ENCODE results near the gene C16orf74. TPM values are rescaled to one million over a fixed set of nuclear protein-coding genes. Genes with fewer than 3 reads are reported as not detected.
A peak's percentile ranks its signal among the peaks of the same experiment; 100 is the strongest.

C16orf74 gene
- total and polyA plus RNA-seq, 2 donors: 6.6 to 10.7 TPM

GRCh38 chr16:85698459-85698891 lies 52.4 kb downstream of the C16orf74 start:
- WGBS: 83% methylated on average over 7 of the region's 7 CpGs
- no peaks in the 10 kb centered on the region for H3K36me3 ChIP-seq (ENCODE audit: insufficient read depth)

GRCh38 chr16:85697431-85697830 lies 53.5 kb downstream of the C16orf74 start:
- WGBS: 70% methylated on average over 14 of the region's 14 CpGs
- Histone ChIP-seq H3K27ac (ENCODE audit: low read depth) (no peak overlapping the region), H3K36me3 (ENCODE audit: insufficient read depth) (no peaks in the 10 kb centered on the region), H3K4me1 (ENCODE audit: insufficient read depth) (no peaks in the 10 kb centered on the region), H3K4me3 (ENCODE audit: low read depth, low read length) (no peak overlapping the region)
- DNase-seq (ENCODE audit: extremely low spot score): no peak

More at GRCh38 chr16:85698459-85698891, 52.4 kb downstream of the C16orf74 start:
- no peak overlapping the region for H3K27ac ChIP-seq (ENCODE audit: low read depth)
- H3K4me1 ChIP-seq (ENCODE audit: insufficient read depth): no peaks in the 10 kb centered on the region
- DNase-seq (ENCODE audit: extremely low spot score): no peak
- H3K4me3 ChIP-seq (ENCODE audit: low read depth, low read length): no peak overlapping the region

- DNase-seq (ENCODE audit: extremely low spot score): no peak
- H3K27ac ChIP-seq (ENCODE audit: low read depth): no peak overlapping the region
- no peak overlapping the region for H3K4me3 ChIP-seq (ENCODE audit: low read depth, low read length)
- H3K4me1 ChIP-seq (ENCODE audit: insufficient read depth): no peaks in the 10 kb centered on the region
- no peaks in the 10 kb centered on the region for H3K36me3 ChIP-seq (ENCODE audit: insufficient read depth)
- WGBS: 70% methylated on average over 16 of the region's 16 CpGs
Observed at GRCh38 chr16:85696781-85697180, 54.1 kb downstream of the C16orf74 start.

- H3K4me3 ChIP-seq (ENCODE audit: low read depth, low read length): no peak overlapping the region
- WGBS: 63% methylated on average over 24 of the region's 24 CpGs
- DNase-seq (ENCODE audit: extremely low spot score): no peak
- no peaks in the 10 kb centered on the region for H3K4me1 ChIP-seq (ENCODE audit: insufficient read depth)
- no peak overlapping the region for H3K27ac ChIP-seq (ENCODE audit: low read depth)
- H3K36me3 ChIP-seq (ENCODE audit: insufficient read depth): no peaks in the 10 kb centered on the region
Observed at GRCh38 chr16:85695196-85696128, 55.4 kb downstream of the C16orf74 start.

- Histone ChIP-seq H3K4me3 (ENCODE audit: low read depth, low read length) (no peak overlapping the region), H3K27ac (ENCODE audit: low read depth) (no peak overlapping the region), H3K36me3 (ENCODE audit: insufficient read depth) (no peaks in the 10 kb centered on the region), H3K4me1 (ENCODE audit: insufficient read depth) (no peaks in the 10 kb centered on the region)
- WGBS: 34% methylated on average over 7 of the region's 7 CpGs
- no peak for DNase-seq (ENCODE audit: extremely low spot score)
Observed at GRCh38 chr16:85690469-85691064, 60.3 kb downstream of the C16orf74 start.

- WGBS: 59% methylated on average over 9 of the region's 9 CpGs
- H3K4me3 ChIP-seq (ENCODE audit: low read depth, low read length): no peak overlapping the region
- no peaks in the 10 kb centered on the region for H3K36me3 ChIP-seq (ENCODE audit: insufficient read depth)
- no peak for DNase-seq (ENCODE audit: extremely low spot score)
- H3K4me1 ChIP-seq (ENCODE audit: insufficient read depth): no peaks in the 10 kb centered on the region
- H3K27ac ChIP-seq (ENCODE audit: low read depth): no peak overlapping the region
Observed at GRCh38 chr16:85689950-85690320, 61.0 kb downstream of the C16orf74 start.

GRCh38 chr16:85689285-85689949 lies 61.5 kb downstream of the C16orf74 start:
- WGBS: 39% methylated on average over 27 of the region's 27 CpGs
- no peaks in the 10 kb centered on the region for H3K36me3 ChIP-seq (ENCODE audit: insufficient read depth)
- no peak overlapping the region for H3K27ac ChIP-seq (ENCODE audit: low read depth)
- H3K4me3 ChIP-seq (ENCODE audit: low read depth, low read length): peak overlapping the region; percentile 48
- no peaks in the 10 kb centered on the region for H3K4me1 ChIP-seq (ENCODE audit: insufficient read depth)
- DNase-seq (ENCODE audit: extremely low spot score): no peak

- Histone ChIP-seq H3K36me3 (ENCODE audit: insufficient read depth) (no peaks in the 10 kb centered on the region), H3K27ac (ENCODE audit: low read depth) (no peak within 1 kb of the TSS), H3K4me1 (ENCODE audit: insufficient read depth) (no peaks in the 10 kb centered on the region), H3K4me3 (ENCODE audit: low read depth, low read length) (peak within 1 kb of the TSS; percentile 48)
- WGBS: 1% methylated on average over 86 of the region's 86 CpGs
- DNase-seq (ENCODE audit: extremely low spot score): peak; percentile 52
Observed at GRCh38 chr16:85688586-85689284, 62.2 kb downstream of the C16orf74 start, which contains the start of gene GINS2. GINS2 (minus strand) TSS chr16:85688954; CDS start chr16:85688898, 56 bp downstream.

GRCh38 chr16:85687651-85688471 lies 63.0 kb downstream of the C16orf74 start:
- Histone ChIP-seq H3K4me3 (ENCODE audit: low read depth, low read length) (no peak overlapping the region), H3K4me1 (ENCODE audit: insufficient read depth) (no peaks in the 10 kb centered on the region), H3K27ac (ENCODE audit: low read depth) (no peak overlapping the region), H3K36me3 (ENCODE audit: insufficient read depth) (no peaks in the 10 kb centered on the region)
- WGBS: 78% methylated on average over 49 of the region's 49 CpGs
- DNase-seq (ENCODE audit: extremely low spot score): no peak

- Histone ChIP-seq H3K4me1 (ENCODE audit: insufficient read depth) (no peaks in the 10 kb centered on the region), H3K27ac (ENCODE audit: low read depth) (no peak overlapping the region), H3K4me3 (ENCODE audit: low read depth, low read length) (no peak overlapping the region), H3K36me3 (ENCODE audit: insufficient read depth) (no peaks in the 10 kb centered on the region)
- WGBS: 84% methylated on average over 15 of the region's 15 CpGs
- DNase-seq (ENCODE audit: extremely low spot score): no peak
Observed at GRCh38 chr16:85686912-85687591, 63.8 kb downstream of the C16orf74 start.

GRCh38 chr16:85685251-85685650 lies 65.6 kb downstream of the C16orf74 start:
- DNase-seq (ENCODE audit: extremely low spot score): no peak
- H3K4me3 ChIP-seq (ENCODE audit: low read depth, low read length): no peak overlapping the region
- 96% methylated on average over 2 of the region's 2 CpGs for WGBS
- H3K27ac ChIP-seq (ENCODE audit: low read depth): no peak overlapping the region
- H3K36me3 ChIP-seq (ENCODE audit: insufficient read depth): no peaks in the 10 kb centered on the region
- H3K4me1 ChIP-seq (ENCODE audit: insufficient read depth): no peaks in the 10 kb centered on the region

- Histone ChIP-seq H3K4me3 (ENCODE audit: low read depth, low read length) (no peak overlapping the region), H3K27ac (ENCODE audit: low read depth) (no peak overlapping the region), H3K36me3 (ENCODE audit: insufficient read depth) (no peaks in the 10 kb centered on the region), H3K4me1 (ENCODE audit: insufficient read depth) (no peaks in the 10 kb centered on the region)
- DNase-seq (ENCODE audit: extremely low spot score): no peak
Observed at GRCh38 chr16:85683363-85683762, 67.5 kb downstream of the C16orf74 start.
